ENCODE measurements around the gene MTHFS. TPM values are rescaled to one million over a fixed set of nuclear protein-coding genes. Genes with fewer than 3 reads are reported as not detected.

MTHFS gene
- polyA plus RNA-seq, 1 donor (not counting 4 experiments of a cell fraction or from before 2014, with no cell fraction given) = 33.8 TPM

DNA sequence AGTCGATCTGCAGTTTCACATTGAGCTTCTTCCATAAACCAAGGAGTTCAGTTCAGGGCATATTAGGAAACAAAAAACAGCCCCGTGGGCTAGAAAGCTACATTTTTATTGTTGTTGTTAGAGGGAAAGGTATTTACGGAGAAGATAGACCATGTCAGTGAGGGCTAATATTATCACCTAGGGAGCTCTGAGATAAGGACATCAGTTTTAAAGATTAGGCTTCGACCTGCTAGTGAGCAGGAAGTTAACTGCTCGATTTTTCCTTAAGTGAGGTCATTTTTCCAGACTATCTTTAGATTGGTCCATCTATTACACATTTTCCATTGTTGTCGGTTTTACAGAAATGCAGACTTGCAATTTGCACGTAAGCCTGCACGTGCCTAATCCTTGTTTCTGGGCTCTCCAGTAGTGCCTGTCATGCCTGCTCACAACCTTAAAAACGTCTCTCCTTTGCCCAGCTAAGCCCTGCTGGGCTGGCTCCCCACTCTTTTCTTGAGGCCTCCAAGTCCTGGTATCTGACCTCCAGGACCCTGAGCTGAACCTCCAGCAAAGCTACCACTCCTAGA is 72.6 kb downstream of the MTHFS start:
- no peaks in the 10 kb centered on the region for H3K79me2 ChIP-seq (ENCODE audit: control insufficient read depth, insufficient read depth, low read length)
- no peak overlapping the region for H3K4me3 ChIP-seq (ENCODE audit: control insufficient read depth in 2 of 3, extremely low read depth in 1 of 3, insufficient read depth in 2 of 3, low read depth in 1 of 3, low read length in 3 of 3)
- no peak for TF ChIP-seq EZH2 (IDR thresholded peaks at IDR 0.05; ENCODE audit: low read length)
- TF ChIP-seq, protein P1, sequence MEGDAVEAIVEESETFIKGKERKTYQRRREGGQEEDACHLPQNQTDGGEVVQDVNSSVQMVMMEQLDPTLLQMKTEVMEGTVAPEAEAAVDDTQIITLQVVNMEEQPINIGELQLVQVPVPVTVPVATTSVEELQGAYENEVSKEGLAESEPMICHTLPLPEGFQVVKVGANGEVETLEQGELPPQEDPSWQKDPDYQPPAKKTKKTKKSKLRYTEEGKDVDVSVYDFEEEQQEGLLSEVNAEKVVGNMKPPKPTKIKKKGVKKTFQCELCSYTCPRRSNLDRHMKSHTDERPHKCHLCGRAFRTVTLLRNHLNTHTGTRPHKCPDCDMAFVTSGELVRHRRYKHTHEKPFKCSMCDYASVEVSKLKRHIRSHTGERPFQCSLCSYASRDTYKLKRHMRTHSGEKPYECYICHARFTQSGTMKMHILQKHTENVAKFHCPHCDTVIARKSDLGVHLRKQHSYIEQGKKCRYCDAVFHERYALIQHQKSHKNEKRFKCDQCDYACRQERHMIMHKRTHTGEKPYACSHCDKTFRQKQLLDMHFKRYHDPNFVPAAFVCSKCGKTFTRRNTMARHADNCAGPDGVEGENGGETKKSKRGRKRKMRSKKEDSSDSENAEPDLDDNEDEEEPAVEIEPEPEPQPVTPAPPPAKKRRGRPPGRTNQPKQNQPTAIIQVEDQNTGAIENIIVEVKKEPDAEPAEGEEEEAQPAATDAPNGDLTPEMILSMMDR (optimal IDR thresholded peaks at IDR 0.05 in 1 of 3, IDR thresholded peaks at IDR 0.05 in 1 of 3, conservative IDR thresholded peaks at IDR 0.05 in 1 of 3; ENCODE audit: extremely low read depth in 1 of 3, insufficient read depth in 2 of 3, low read length in 3 of 3) = no peak
- no peaks in the 10 kb centered on the region for H4K20me1 ChIP-seq (ENCODE audit: control insufficient read depth, extremely low read depth, insufficient read depth, low read length)
- dilution Hi-C loops (cut with MboI; ENCODE audit: extremely low pct_ligation_motif_present, low sequenced_read_pairs) = no loop called here
- no peak overlapping the region for H3K4me2 ChIP-seq (ENCODE audit: control insufficient read depth, extremely low read depth, insufficient read depth, low read depth, low read length)
- no peaks in the 10 kb centered on the region for H3K4me1 ChIP-seq (ENCODE audit: control insufficient read depth, extremely low read depth, insufficient read depth, low read length)
- H3K27ac ChIP-seq (ENCODE audit: control insufficient read depth, insufficient read depth, low read length) = no peak overlapping the region
- no peak overlapping the region for H3K9ac ChIP-seq (ENCODE audit: control insufficient read depth, extremely low read depth, insufficient read depth, low read length)
- H3K9me3 ChIP-seq (ENCODE audit: control insufficient read depth, low read depth, low read length) = no peaks in the 10 kb centered on the region
- no peaks in the 10 kb centered on the region for H3K36me3 ChIP-seq (ENCODE audit: control insufficient read depth in 2 of 2, extremely low read depth in 1 of 2, insufficient read depth in 2 of 2, low read length in 2 of 2)
- DNase-seq (ENCODE audit: low read depth, low spot score) = no peak
- no peak for FAIRE-seq
- no peaks in the 10 kb centered on the region for H3K27me3 ChIP-seq (ENCODE audit: control insufficient read depth, extremely low read depth, insufficient read depth, low read length)
- H3K9me1 ChIP-seq (ENCODE audit: control insufficient read depth, extremely low read depth, insufficient read depth, low read length) = no peaks in the 10 kb centered on the region
- no peak overlapping the region for H2AFZ ChIP-seq (ENCODE audit: control insufficient read depth, low read length)

GRCh38 chr15:79820820-79821219 is 76.0 kb downstream of the MTHFS start:
- DNase-seq (ENCODE audit: low read depth, low spot score) = no peak
- no peaks in the 10 kb centered on the region for H3K9me1 ChIP-seq (ENCODE audit: control insufficient read depth, extremely low read depth, insufficient read depth, low read length)
- H3K4me3 ChIP-seq (ENCODE audit: control insufficient read depth in 2 of 3, extremely low read depth in 1 of 3, insufficient read depth in 2 of 3, low read depth in 1 of 3, low read length in 3 of 3) = no peak overlapping the region
- H3K4me2 ChIP-seq (ENCODE audit: control insufficient read depth, extremely low read depth, insufficient read depth, low read depth, low read length) = no peak overlapping the region
- no peak overlapping the region for H3K27ac ChIP-seq (ENCODE audit: control insufficient read depth, insufficient read depth, low read length)
- dilution Hi-C loops (cut with MboI; ENCODE audit: extremely low pct_ligation_motif_present, low sequenced_read_pairs) = no loop called here
- FAIRE-seq = no peak
- TF ChIP-seq, protein P1 (optimal IDR thresholded peaks at IDR 0.05 in 1 of 3, IDR thresholded peaks at IDR 0.05 in 1 of 3, conservative IDR thresholded peaks at IDR 0.05 in 1 of 3; ENCODE audit: extremely low read depth in 1 of 3, insufficient read depth in 2 of 3, low read length in 3 of 3) = no peak
- no peak for TF ChIP-seq EZH2 (IDR thresholded peaks at IDR 0.05; ENCODE audit: low read length)
- no peaks in the 10 kb centered on the region for H3K36me3 ChIP-seq (ENCODE audit: control insufficient read depth in 2 of 2, extremely low read depth in 1 of 2, insufficient read depth in 2 of 2, low read length in 2 of 2)
- no peaks in the 10 kb centered on the region for H3K27me3 ChIP-seq (ENCODE audit: control insufficient read depth, extremely low read depth, insufficient read depth, low read length)
- no peaks in the 10 kb centered on the region for H3K4me1 ChIP-seq (ENCODE audit: control insufficient read depth, extremely low read depth, insufficient read depth, low read length)
- H4K20me1 ChIP-seq (ENCODE audit: control insufficient read depth, extremely low read depth, insufficient read depth, low read length) = no peaks in the 10 kb centered on the region
- no peaks in the 10 kb centered on the region for H3K9me3 ChIP-seq (ENCODE audit: control insufficient read depth, low read depth, low read length)
- H3K9ac ChIP-seq (ENCODE audit: control insufficient read depth, extremely low read depth, insufficient read depth, low read length) = no peak overlapping the region
- H2AFZ ChIP-seq (ENCODE audit: control insufficient read depth, low read length) = no peak overlapping the region
- H3K79me2 ChIP-seq (ENCODE audit: control insufficient read depth, insufficient read depth, low read length) = no peaks in the 10 kb centered on the region
